HEK293T (cell line): ENCODE results near the gene COMMD10.

Source experiments
- FOXM1 ChIP-seq: fragments of 450-650 bp; IDR thresholded peaks from 2 replicates; pipeline ENCODE4 v1.6.1; 2017; ENCODE audit warnings: mild to moderate bottlenecking, borderline replicate concordance
- L3MBTL2 ChIP-seq: fragments of 450-650 bp; conservative IDR thresholded peaks from 2 replicates; pipeline ENCODE4 v1.6.1; 2016; ENCODE audit warnings: mild to moderate bottlenecking
- SP1 ChIP-seq: fragments of 450-650 bp; IDR thresholded peaks from 2 replicates; pipeline ENCODE4 v1.6.1; 2017
- TARDBP ChIP-seq: fragments of 450-650 bp; IDR thresholded peaks from 2 replicates; pipeline ENCODE4 v1.6.1; 2016

GRCh38 chr5:116135344-116135743 lies 50.5 kb downstream of the COMMD10 start:
- no peak for TF ChIP-seq SP1
- TF ChIP-seq TARDBP, result no peak
- no peak for TF ChIP-seq FOXM1
- TF ChIP-seq L3MBTL2, result no peak
